Measurements from ENCODE around the gene FAM219B.
"Not testable (repeated sequence)": the region's sequence is repeated elsewhere in the genome, so short reads cannot be mapped to it uniquely, and the experiment has no call there.

FAM219B gene

GRCh38 chr15:74902295-74903075 lies 4.2 kb downstream of the FAM219B start:
- Histone ChIP-seq H3K9me3 (ENCODE audit: control insufficient read depth in 1 of 2, low read length in 2 of 2) (no peaks in the 10 kb centered on the region), H3K4me1 (ENCODE audit: control insufficient read depth in 1 of 2, insufficient read depth in 2 of 2, low read length in 2 of 2) (peaks cover 0 to 30% of the 10 kb centered on the region in 2 donors), H3K27ac (ENCODE audit: low read length) (no peak overlapping the region), H3K36me3 (ENCODE audit: control insufficient read depth in 1 of 2, insufficient read depth in 2 of 2, low read length in 2 of 2) (peaks cover 37 to 44% of the 10 kb centered on the region in 2 donors), H3K27me3 (ENCODE audit: low read depth, low read length) (no peaks in the 10 kb centered on the region), H3K4me3 (ENCODE audit: low read depth in 1 of 2, low read length in 2 of 2) (no peak overlapping the region)

GRCh38 chr15:74901612-74902063 lies 5.0 kb downstream of the FAM219B start:
- H3K27me3 ChIP-seq (ENCODE audit: low read depth, low read length) = no peaks in the 10 kb centered on the region
- no peaks in the 10 kb centered on the region for H3K9me3 ChIP-seq (ENCODE audit: control insufficient read depth in 1 of 2, low read length in 2 of 2)
- peaks cover 0 to 26% of the 10 kb centered on the region in 2 donors for H3K4me1 ChIP-seq (ENCODE audit: control insufficient read depth in 1 of 2, insufficient read depth in 2 of 2, low read length in 2 of 2)
- no peak overlapping the region for H3K4me3 ChIP-seq (ENCODE audit: low read depth in 1 of 2, low read length in 2 of 2)
- peaks cover 45 to 49% of the 10 kb centered on the region in 2 donors for H3K36me3 ChIP-seq (ENCODE audit: control insufficient read depth in 1 of 2, insufficient read depth in 2 of 2, low read length in 2 of 2)
- H3K27ac ChIP-seq (ENCODE audit: low read length) = no peak overlapping the region

GRCh38 chr15:74897300-74897701 lies 9.3 kb downstream of the FAM219B start:
- no peaks in the 10 kb centered on the region for H3K27me3 ChIP-seq (ENCODE audit: low read depth, low read length)
- H3K4me1 ChIP-seq (ENCODE audit: control insufficient read depth in 1 of 2, insufficient read depth in 2 of 2, low read length in 2 of 2) = peaks cover 0 to 10% of the 10 kb centered on the region in 2 donors
- H3K27ac ChIP-seq (ENCODE audit: low read length) = no peak overlapping the region

GRCh38 chr15:74896316-74896715 lies 10.3 kb downstream of the FAM219B start:
- Histone ChIP-seq H3K4me1 (ENCODE audit: control insufficient read depth in 1 of 2, insufficient read depth in 2 of 2, low read length in 2 of 2) (peaks cover 0 to 3% of the 10 kb centered on the region in 2 donors), H3K9me3 (ENCODE audit: control insufficient read depth in 1 of 2, low read length in 2 of 2) (no peaks in the 10 kb centered on the region), H3K27ac (ENCODE audit: low read length) (no peak overlapping the region), H3K36me3 (ENCODE audit: control insufficient read depth in 1 of 2, insufficient read depth in 2 of 2, low read length in 2 of 2) (peaks cover 46 to 47% of the 10 kb centered on the region in 2 donors), H3K27me3 (ENCODE audit: low read depth, low read length) (no peaks in the 10 kb centered on the region), H3K4me3 (ENCODE audit: low read depth in 1 of 2, low read length in 2 of 2) (no peak overlapping the region)

More at GRCh38 chr15:74897300-74897701, 9.3 kb downstream of the FAM219B start:
- no peak overlapping the region for H3K4me3 ChIP-seq (ENCODE audit: low read depth in 1 of 2, low read length in 2 of 2)
- no peaks in the 10 kb centered on the region for H3K9me3 ChIP-seq (ENCODE audit: control insufficient read depth in 1 of 2, low read length in 2 of 2)
- peaks cover 49% of the 10 kb centered on the region in 2 donors for H3K36me3 ChIP-seq (ENCODE audit: control insufficient read depth in 1 of 2, insufficient read depth in 2 of 2, low read length in 2 of 2)

- Histone ChIP-seq H3K36me3 (ENCODE audit: control insufficient read depth in 1 of 2, insufficient read depth in 2 of 2, low read length in 2 of 2) (peaks cover 42 to 43% of the 10 kb centered on the region in 2 donors), H3K4me3 (ENCODE audit: low read depth in 1 of 2, low read length in 2 of 2) (no peak overlapping the region), H3K9me3 (ENCODE audit: control insufficient read depth in 1 of 2, low read length in 2 of 2) (no peaks in the 10 kb centered on the region), H3K27ac (ENCODE audit: low read length) (no peak overlapping the region), H3K27me3 (ENCODE audit: low read depth, low read length) (no peaks in the 10 kb centered on the region), H3K4me1 (ENCODE audit: control insufficient read depth in 1 of 2, insufficient read depth in 2 of 2, low read length in 2 of 2) (peaks cover 0 to 3% of the 10 kb centered on the region in 2 donors)
These were observed 10.8 kb downstream of the FAM219B start for GRCh38 chr15:74895830-74896229.

- peaks cover 31% of the 10 kb centered on the region in 2 donors for H3K36me3 ChIP-seq (ENCODE audit: control insufficient read depth in 1 of 2, insufficient read depth in 2 of 2, low read length in 2 of 2)
- peaks cover 0 to 12% of the 10 kb centered on the region in 2 donors for H3K4me1 ChIP-seq (ENCODE audit: control insufficient read depth in 1 of 2, insufficient read depth in 2 of 2, low read length in 2 of 2)
- not testable (repeated sequence) for H3K4me3 ChIP-seq (ENCODE audit: low read depth in 1 of 2, low read length in 2 of 2); H3K27me3 ChIP-seq (ENCODE audit: low read depth, low read length); H3K27ac ChIP-seq (ENCODE audit: low read length); H3K9me3 ChIP-seq (ENCODE audit: control insufficient read depth in 1 of 2, low read length in 2 of 2)
These were observed 12.3 kb downstream of the FAM219B start for GRCh38 chr15:74894383-74894782.

GRCh38 chr15:74893627-74894026 lies 13.0 kb downstream of the FAM219B start:
- H3K4me1 ChIP-seq (ENCODE audit: control insufficient read depth in 1 of 2, insufficient read depth in 2 of 2, low read length in 2 of 2) = peaks cover 0 to 18% of the 10 kb centered on the region in 2 donors
- no peak overlapping the region for H3K27ac ChIP-seq (ENCODE audit: low read length)

GRCh38 chr15:74892931-74893330 lies 13.7 kb downstream of the FAM219B start:
- H3K4me3 ChIP-seq (ENCODE audit: low read depth in 1 of 2, low read length in 2 of 2) = no peak overlapping the region
- H3K36me3 ChIP-seq (ENCODE audit: control insufficient read depth in 1 of 2, insufficient read depth in 2 of 2, low read length in 2 of 2) = peaks cover 28 to 31% of the 10 kb centered on the region in 2 donors
- peaks cover 0 to 18% of the 10 kb centered on the region in 2 donors for H3K4me1 ChIP-seq (ENCODE audit: control insufficient read depth in 1 of 2, insufficient read depth in 2 of 2, low read length in 2 of 2)
- no peaks in the 10 kb centered on the region for H3K9me3 ChIP-seq (ENCODE audit: control insufficient read depth in 1 of 2, low read length in 2 of 2)
- no peaks in the 10 kb centered on the region for H3K27me3 ChIP-seq (ENCODE audit: low read depth, low read length)
- H3K27ac ChIP-seq (ENCODE audit: low read length) = no peak overlapping the region

More at GRCh38 chr15:74893627-74894026, 13.0 kb downstream of the FAM219B start:
- no peaks in the 10 kb centered on the region for H3K27me3 ChIP-seq (ENCODE audit: low read depth, low read length)
- no peak overlapping the region for H3K4me3 ChIP-seq (ENCODE audit: low read depth in 1 of 2, low read length in 2 of 2)
- no peaks in the 10 kb centered on the region for H3K9me3 ChIP-seq (ENCODE audit: control insufficient read depth in 1 of 2, low read length in 2 of 2)
- peaks cover 28 to 31% of the 10 kb centered on the region in 2 donors for H3K36me3 ChIP-seq (ENCODE audit: control insufficient read depth in 1 of 2, insufficient read depth in 2 of 2, low read length in 2 of 2)

- Histone ChIP-seq H3K27me3 (ENCODE audit: low read depth, low read length) (no peaks in the 10 kb centered on the region), H3K36me3 (ENCODE audit: control insufficient read depth in 1 of 2, insufficient read depth in 2 of 2, low read length in 2 of 2) (peaks cover 28 to 29% of the 10 kb centered on the region in 2 donors), H3K4me3 (ENCODE audit: low read depth in 1 of 2, low read length in 2 of 2) (no peak overlapping the region), H3K4me1 (ENCODE audit: control insufficient read depth in 1 of 2, insufficient read depth in 2 of 2, low read length in 2 of 2) (peaks cover 0 to 18% of the 10 kb centered on the region in 2 donors), H3K9me3 (ENCODE audit: control insufficient read depth in 1 of 2, low read length in 2 of 2) (no peaks in the 10 kb centered on the region), H3K27ac (ENCODE audit: low read length) (no peak overlapping the region)
These were observed 14.3 kb downstream of the FAM219B start for GRCh38 chr15:74892313-74892712.

GRCh38 chr15:74891469-74891868 lies 15.2 kb downstream of the FAM219B start:
- peak overlapping the region; percentile 80 for H3K27ac ChIP-seq (ENCODE audit: low read length)
- H3K4me1 ChIP-seq (ENCODE audit: control insufficient read depth in 1 of 2, insufficient read depth in 2 of 2, low read length in 2 of 2) = peaks cover 0 to 18% of the 10 kb centered on the region in 2 donors
- no peak overlapping the region for H3K4me3 ChIP-seq (ENCODE audit: low read depth in 1 of 2, low read length in 2 of 2)
- H3K36me3 ChIP-seq (ENCODE audit: control insufficient read depth in 1 of 2, insufficient read depth in 2 of 2, low read length in 2 of 2) = peaks cover 21% of the 10 kb centered on the region in 2 donors
- no peaks in the 10 kb centered on the region for H3K9me3 ChIP-seq (ENCODE audit: control insufficient read depth in 1 of 2, low read length in 2 of 2)
- H3K27me3 ChIP-seq (ENCODE audit: low read depth, low read length) = no peaks in the 10 kb centered on the region

GRCh38 chr15:74890665-74890960 lies 16.0 kb downstream of the FAM219B start:
- Histone ChIP-seq H3K4me1 (ENCODE audit: control insufficient read depth in 1 of 2, insufficient read depth in 2 of 2, low read length in 2 of 2) (peaks cover 0 to 18% of the 10 kb centered on the region in 2 donors), H3K4me3 (ENCODE audit: low read depth in 1 of 2, low read length in 2 of 2) (peak overlapping the region; percentile 88 to 96), H3K36me3 (ENCODE audit: control insufficient read depth in 1 of 2, insufficient read depth in 2 of 2, low read length in 2 of 2) (peaks cover 16% of the 10 kb centered on the region in 2 donors), H3K27me3 (ENCODE audit: low read depth, low read length) (no peaks in the 10 kb centered on the region), H3K9me3 (ENCODE audit: control insufficient read depth in 1 of 2, low read length in 2 of 2) (no peaks in the 10 kb centered on the region), H3K27ac (ENCODE audit: low read length) (peak overlapping the region; percentile 80)
